DOHH2 (cell line): ENCODE data around the gene XAF1.

Experiments
- H3F3A ChIP-seq: fragments of 200-600 bp; sonication (generic), shearing (Covaris generic); 2 replicates; pipeline ENCODE4 v1.6.0; 2016; ENCODE audit warnings: antibody characterized with exemption, mild to moderate bottlenecking; ENCODE audit not compliant: control insufficient read depth, insufficient read depth
- H3K27ac ChIP-seq: fragments of 200-600 bp; sonication (generic); 2 replicates; pipeline ENCODE4 v1.5.1; 2014; ENCODE audit warnings: low read depth, mild to moderate bottlenecking, low read length, moderate library complexity
- H3K27me3 ChIP-seq: fragments of 200-600 bp; sonication (generic); 2 replicates; pipeline ENCODE4 v1.6.1; 2014; ENCODE audit warnings: mild to moderate bottlenecking, low read length, mixed read lengths; ENCODE audit not compliant: control insufficient read depth
- H3K36me3 ChIP-seq: fragments of 200-600 bp; sonication (generic); 2 replicates; pipeline ENCODE4 v1.6.1; 2014; ENCODE audit warnings: mild to moderate bottlenecking, low read length, moderate library complexity, mixed read lengths; ENCODE audit not compliant: control insufficient read depth
- H3K4me1 ChIP-seq: fragments of 200-600 bp; sonication (generic); 2 replicates; pipeline ENCODE4 v1.6.1; 2014; ENCODE audit warnings: mild to moderate bottlenecking, low read length, mixed read lengths; ENCODE audit not compliant: control insufficient read depth
- H3K4me2 ChIP-seq: fragments of 200-600 bp; sonication (generic); 2 replicates; pipeline ENCODE4 v1.6.0; 2014; ENCODE audit warnings: mild to moderate bottlenecking, low read length, moderate library complexity
- H3K4me3 ChIP-seq: fragments of 200-600 bp; sonication (generic); 2 replicates; pipeline ENCODE4 v1.5.1; 2014; ENCODE audit warnings: mild to moderate bottlenecking, low read length, mixed read lengths
- H3K79me2 ChIP-seq: fragments of 200-600 bp; sonication (generic); 2 replicates; pipeline ENCODE4 v1.6.1; 2014; ENCODE audit warnings: mild to moderate bottlenecking, low read length, mixed read lengths; ENCODE audit not compliant: control insufficient read depth
- H3K9me2 ChIP-seq: fragments of 200-600 bp; sonication (generic); replicated peaks from 2 replicates; pipeline ENCODE4 v1.6.1; 2014; ENCODE audit warnings: mild to moderate bottlenecking, low read length, mixed read lengths; ENCODE audit not compliant: control insufficient read depth
- H3K9me3 ChIP-seq: fragments of 200-600 bp; sonication (generic); 2 replicates; pipeline ENCODE4 v1.6.1; 2014; ENCODE audit warnings: antibody characterized with exemption, low read length, mixed read lengths; ENCODE audit not compliant: control insufficient read depth, insufficient read depth
- H4K20me1 ChIP-seq: fragments of 200-600 bp; sonication (generic); 2 replicates; pipeline ENCODE4 v1.6.0; 2014; ENCODE audit warnings: low read depth, mild to moderate bottlenecking, antibody characterized with exemption, low read length, moderate library complexity; ENCODE audit not compliant: control insufficient read depth, insufficient read depth
- CTCF ChIP-seq: fragments of 200-600 bp; sonication (generic); IDR thresholded peaks from one replicate; pipeline ENCODE4 v1.5.1; 2014; ENCODE audit warnings: antibody characterized with exemption, mild to moderate bottlenecking, low read depth, low read length; ENCODE audit not compliant: poor library complexity, severe bottlenecking
- EZH2phosphoT487 ChIP-seq: fragments of 200-600 bp; sonication (generic); IDR thresholded peaks from 2 replicates; pipeline ENCODE4 v1.6.1; 2017; ENCODE audit warnings: borderline replicate concordance, mild to moderate bottlenecking, antibody characterized with exemption, low read length, moderate library complexity, mixed read lengths

The XAF1 gene

DNA sequence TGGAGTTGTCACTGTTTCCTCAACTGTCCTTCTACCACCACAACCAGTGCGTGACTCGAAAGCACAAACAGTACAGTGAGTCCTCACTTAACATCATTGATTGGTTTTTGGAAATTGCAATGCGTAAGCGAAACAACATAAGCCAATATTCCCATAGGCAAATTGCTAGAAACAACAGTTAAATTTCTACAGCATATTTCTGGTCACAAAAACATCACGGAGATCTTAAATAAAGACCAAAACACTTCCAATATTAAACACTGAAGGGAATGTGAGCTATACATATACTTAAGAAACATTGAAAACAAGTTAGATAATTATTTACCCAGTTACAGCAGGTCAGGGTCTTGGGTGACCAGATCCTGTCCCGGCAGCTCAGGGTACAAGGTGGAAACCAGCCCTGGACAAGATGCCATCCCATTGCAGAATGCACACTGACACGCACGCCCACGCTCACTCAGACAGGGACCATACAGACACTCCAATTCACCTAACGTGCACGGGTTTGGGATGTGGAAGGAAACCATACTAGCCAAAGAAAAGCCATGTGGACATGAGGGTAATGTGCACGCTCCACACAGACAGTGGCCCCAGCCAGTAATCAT is 47.4 kb upstream of the XAF1 start:
- Histone ChIP-seq H3K27me3 (no peaks in the 10 kb centered on the region; the same call in 1 of the 2 replicates), H3F3A (no peaks in the 10 kb centered on the region), H3K4me3 (no peak overlapping the region), H3K4me1 (no peaks in the 10 kb centered on the region), H3K9me3 (no peaks in the 10 kb centered on the region), H3K27ac (no peak overlapping the region), H4K20me1 (no peaks in the 10 kb centered on the region), H3K79me2 (no peaks in the 10 kb centered on the region), H3K36me3 (no peaks in the 10 kb centered on the region), H3K4me2 (no peak overlapping the region), H3K9me2 (no peaks in the 10 kb centered on the region)
- TF ChIP-seq EZH2phosphoT487 = no peak
- TF ChIP-seq CTCF = no peak

DNA sequence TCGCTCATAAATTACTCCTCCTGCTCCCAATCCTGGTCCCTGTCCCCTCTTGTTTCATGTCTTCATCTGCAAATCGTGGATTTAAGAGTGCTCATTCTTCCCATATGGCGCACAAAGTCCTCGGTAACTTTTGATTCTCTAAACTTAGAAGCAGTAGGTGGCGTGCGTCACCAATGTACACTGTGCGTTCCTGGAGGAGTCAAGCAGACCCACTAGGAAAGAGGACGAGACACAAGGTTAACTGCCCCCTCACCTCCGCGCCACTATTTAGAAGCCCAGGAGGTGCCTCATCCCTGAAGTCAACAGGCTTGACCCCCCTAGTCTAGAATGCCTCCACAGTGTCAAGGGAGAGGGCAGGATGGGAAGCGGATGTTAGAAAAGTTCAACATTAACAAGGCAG is 45.5 kb upstream of the XAF1 start:
- H3K9me3 ChIP-seq = no peaks in the 10 kb centered on the region
- H3K27me3 ChIP-seq = no peaks in the 10 kb centered on the region; the same call in 1 of the 2 replicates
- TF ChIP-seq CTCF (no peak), EZH2phosphoT487 (no peak)
- H3K4me3 ChIP-seq = no peak overlapping the region
- no peaks in the 10 kb centered on the region for H3K79me2 ChIP-seq
- H3K4me2 ChIP-seq = no peak overlapping the region
- no peaks in the 10 kb centered on the region for H3F3A ChIP-seq
- no peaks in the 10 kb centered on the region for H3K4me1 ChIP-seq
- no peak overlapping the region for H3K27ac ChIP-seq
- no peaks in the 10 kb centered on the region for H3K36me3 ChIP-seq
- no peaks in the 10 kb centered on the region for H3K9me2 ChIP-seq
- H4K20me1 ChIP-seq = no peaks in the 10 kb centered on the region

- no peak overlapping the region for H3K4me2 ChIP-seq
- H3K79me2 ChIP-seq = no peaks in the 10 kb centered on the region
- H3K27me3 ChIP-seq = no peaks in the 10 kb centered on the region; the same call in 1 of the 2 replicates
- TF ChIP-seq CTCF (no peak), EZH2phosphoT487 (no peak)
- no peaks in the 10 kb centered on the region for H4K20me1 ChIP-seq
- H3K4me3 ChIP-seq = no peak overlapping the region
- H3K27ac ChIP-seq = no peak overlapping the region
- H3K36me3 ChIP-seq = no peaks in the 10 kb centered on the region
- no peaks in the 10 kb centered on the region for H3K9me3 ChIP-seq
- no peaks in the 10 kb centered on the region for H3K4me1 ChIP-seq
- H3F3A ChIP-seq = no peaks in the 10 kb centered on the region
- H3K9me2 ChIP-seq = no peaks in the 10 kb centered on the region
These were observed 44.7 kb upstream of the XAF1 start for GRCh38 chr17:6711081-6711674.
